Spleen (tissue), 11 donors: Measurements from ENCODE around the gene CUBN. TPM values are rescaled to one million over a fixed set of nuclear protein-coding genes. Genes with fewer than 3 reads are reported as not detected.

Experiments
- DNase-seq: peaks from one replicate; pipeline ENCODE4 v3.0.0-alpha.2; 2020
- H3K27ac ChIP-seq, 8 donors: fragments of 200-600 bp; sonication (generic) in 7 of 8; 1 replicate in 4 of 8; 2 replicates in 4 of 8; pipeline versions ENCODE4 v1.5.0 to v1.8.0; 2016 to 2021; ENCODE audit warnings: inconsistent platforms in 4 of 8, mild to moderate bottlenecking in 4 of 8, moderate library complexity in 1 of 8
- H3K27me3 ChIP-seq, 7 donors: fragments of 200-600 bp; sonication (generic) in 6 of 7; replicated peaks in 1 of 7; 1 replicate in 4 of 7; 2 replicates in 3 of 7; pipeline versions ENCODE4 v1.5.0 to v1.8.0; 2016 to 2021; ENCODE audit warnings: inconsistent platforms in 3 of 7, mild to moderate bottlenecking in 1 of 7
- H3K36me3 ChIP-seq, 6 donors: fragments of 200-600 bp; sonication (generic) in 5 of 6; 1 replicate in 4 of 6; 2 replicates in 2 of 6; pipeline versions ENCODE4 v1.5.0 to v1.8.0; 2016 to 2021; ENCODE audit warnings: inconsistent platforms in 2 of 6
- H3K4me1 ChIP-seq, 6 donors: fragments of 200-600 bp; sonication (generic) in 5 of 6; 1 replicate in 3 of 6; 2 replicates in 3 of 6; pipeline versions ENCODE4 v1.5.0 to v1.8.0; 2016 to 2021; ENCODE audit warnings: inconsistent platforms in 3 of 6
- H3K4me3 ChIP-seq, 8 donors: fragments of 200-600 bp; sonication (generic) in 7 of 8; 1 replicate in 4 of 8; 2 replicates in 4 of 8; pipeline versions ENCODE4 v1.5.0 to v1.8.0; 2016 to 2021; ENCODE audit warnings: inconsistent platforms in 4 of 8, mild to moderate bottlenecking in 4 of 8, moderate library complexity in 2 of 8
- H3K9me3 ChIP-seq, 8 donors: fragments of 200-600 bp; sonication (generic) in 7 of 8; 1 replicate in 4 of 8; 2 replicates in 4 of 8; pipeline versions ENCODE4 v1.5.0 to v1.8.0; 2016 to 2021; ENCODE audit warnings: inconsistent platforms in 4 of 8
- POLR2A ChIP-seq, 3 donors: fragments of 450-650 bp; IDR thresholded peaks; one replicate each; pipeline ENCODE4 v1.5.1; 2017; ENCODE audit warnings: antibody characterized with exemption in 3 of 3, mild to moderate bottlenecking in 1 of 3
- POLR2AphosphoS5 ChIP-seq, 3 donors: sonication (generic); formaldehyde crosslinking; IDR thresholded peaks; one replicate each; pipeline ENCODE4 v1.5.1; 2017; ENCODE audit warnings: antibody characterized with exemption in 3 of 3
- WGBS, 5 donors: extraction: QIAGEN DNeasy Blood & Tissue Kit in 3 of 5; methylation state at CpG; one replicate each; pipeline versions ENCODE4 v1.1.5 to v1.1.7; 2013 to 2018; 5-methylcytosine and 5-hydroxymethylcytosine counted together
- intact Hi-C: fragments of 100-400 bp; cut with DNase I; formaldehyde crosslinking; loops from one replicate; pipeline ENCODE4 v1.15.0; 2023; ENCODE audit warnings: low total_unique reads
- polyA plus RNA-seq, 3 donors: library from polyadenylated mRNA; stranded (reverse); fragments of 200-250 nt; gene quantifications; one replicate each; pipeline ENCODE4 v1.2.1, GENCODE V29; 2013
- total RNA-seq, 7 donors: library from RNA; depleted of rRNA in 3 of 7; stranded (reverse); fragments of >200 nt in 3 of 7; fragmentation: NEBNext Ultra II Directional in 4 of 7; extraction: Animal tissue kit (Norgen Biotek cat#: 25700) in 4 of 7; gene quantifications; one replicate each; pipeline versions ENCODE4 v1.1.0 to v1.2.1, GENCODE V29; 2016 to 2021
- TF ChIP-seq, protein P1 (sequence below), 11 experiments: fragments of 200-600 bp in 7 of 11; fragments of 450-650 bp in 4 of 11; sonication (generic) in 4 of 11; IDR thresholded peaks in 8 of 11; conservative IDR thresholded peaks in 3 of 11; 1 replicate in 7 of 11; 2 replicates in 4 of 11; pipeline versions ENCODE4 v1.4.0 to v1.8.0; 2016 to 2021; ENCODE audit warnings: antibody characterized with exemption in 11 of 11, inconsistent platforms in 4 of 11, mild to moderate bottlenecking in 1 of 11
- donor health status: healthy with polysubstance abuse.
- donor health status: DM: no; HTN: no; CAD: no; lungs with moderate emphysema.
- donor health status: DM: no; HTN: no; CAD: no.
- donor health status: Bipolar disorder and iron deficiency.
- donor health status: healthy.
- donor health status: DM: no; HTN: no; CAD: no.
- donor health status: DM: yes; HTN: yes; CAD: no.

The CUBN gene
- total and polyA plus RNA-seq, 10 donors = 0.24 to 12.1 (median 5.4) TPM

DNA sequence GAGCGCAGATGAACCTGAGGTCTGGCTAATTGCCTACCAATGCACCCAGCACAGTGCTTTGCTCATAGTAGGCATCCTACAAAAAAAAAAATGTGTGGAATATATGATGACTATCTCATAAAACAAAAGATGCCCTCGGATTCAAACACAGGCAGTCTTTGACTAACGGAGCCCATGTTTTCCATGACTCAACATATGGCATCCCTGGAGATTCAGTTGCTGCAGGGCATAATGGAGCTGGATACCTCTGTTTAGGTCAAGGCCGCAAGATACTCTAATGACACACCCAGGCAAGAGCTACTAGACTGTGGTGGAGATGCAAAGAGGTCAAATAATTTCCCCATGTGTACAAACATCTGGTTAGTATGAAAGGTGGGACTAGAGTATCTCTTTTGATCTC lies 16.3 kb downstream of the CUBN start:
- H3K4me1 ChIP-seq = no peaks in the 10 kb centered on the region
- DNase-seq = no peak
- TF ChIP-seq POLR2A (IDR thresholded peaks at IDR 0.05) (no peak), POLR2AphosphoS5 (IDR thresholded peaks at IDR 0.05) (no peak)
- TF ChIP-seq, protein P1, sequence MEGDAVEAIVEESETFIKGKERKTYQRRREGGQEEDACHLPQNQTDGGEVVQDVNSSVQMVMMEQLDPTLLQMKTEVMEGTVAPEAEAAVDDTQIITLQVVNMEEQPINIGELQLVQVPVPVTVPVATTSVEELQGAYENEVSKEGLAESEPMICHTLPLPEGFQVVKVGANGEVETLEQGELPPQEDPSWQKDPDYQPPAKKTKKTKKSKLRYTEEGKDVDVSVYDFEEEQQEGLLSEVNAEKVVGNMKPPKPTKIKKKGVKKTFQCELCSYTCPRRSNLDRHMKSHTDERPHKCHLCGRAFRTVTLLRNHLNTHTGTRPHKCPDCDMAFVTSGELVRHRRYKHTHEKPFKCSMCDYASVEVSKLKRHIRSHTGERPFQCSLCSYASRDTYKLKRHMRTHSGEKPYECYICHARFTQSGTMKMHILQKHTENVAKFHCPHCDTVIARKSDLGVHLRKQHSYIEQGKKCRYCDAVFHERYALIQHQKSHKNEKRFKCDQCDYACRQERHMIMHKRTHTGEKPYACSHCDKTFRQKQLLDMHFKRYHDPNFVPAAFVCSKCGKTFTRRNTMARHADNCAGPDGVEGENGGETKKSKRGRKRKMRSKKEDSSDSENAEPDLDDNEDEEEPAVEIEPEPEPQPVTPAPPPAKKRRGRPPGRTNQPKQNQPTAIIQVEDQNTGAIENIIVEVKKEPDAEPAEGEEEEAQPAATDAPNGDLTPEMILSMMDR (IDR thresholded peaks at IDR 0.05 in 8 of 11, conservative IDR thresholded peaks at IDR 0.05 in 3 of 11) = no peak
- no peak overlapping the region for H3K27ac ChIP-seq
- intact Hi-C loops = no loop called here
- WGBS, 5 donors = 91 to 97% (median 96%) methylated on average over 4 of the region's 4 CpGs
- no peaks in the 10 kb centered on the region for H3K9me3 ChIP-seq
- H3K27me3 ChIP-seq = no peaks in the 10 kb centered on the region
- no peak overlapping the region for H3K4me3 ChIP-seq
- H3K36me3 ChIP-seq = peaks cover 0 to 4% (median 0%) of the 10 kb centered on the region in 6 donors

DNA sequence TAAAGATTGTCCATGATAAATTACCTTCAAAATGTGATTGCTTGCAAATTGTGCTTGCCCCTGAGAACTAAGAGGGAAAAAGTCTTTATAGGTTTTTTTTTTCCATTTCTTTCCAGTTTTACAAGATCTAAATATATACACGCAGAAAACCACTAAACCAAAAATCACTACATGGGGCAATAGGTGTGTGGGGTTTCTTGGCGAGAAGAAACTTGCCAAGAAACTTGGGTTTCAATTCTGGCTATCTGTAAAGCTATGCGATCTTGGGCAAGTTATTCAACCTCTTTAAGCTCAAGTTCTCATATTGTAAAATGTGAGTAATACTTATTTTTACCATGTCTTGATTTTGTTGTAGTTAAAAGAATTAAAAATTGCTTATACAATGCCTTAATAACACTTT lies 17.0 kb downstream of the CUBN start:
- WGBS, 5 donors = 54 to 73% (median 58%) methylated on average over 3 of the region's 3 CpGs
- no peaks in the 10 kb centered on the region for H3K4me1 ChIP-seq

DNA sequence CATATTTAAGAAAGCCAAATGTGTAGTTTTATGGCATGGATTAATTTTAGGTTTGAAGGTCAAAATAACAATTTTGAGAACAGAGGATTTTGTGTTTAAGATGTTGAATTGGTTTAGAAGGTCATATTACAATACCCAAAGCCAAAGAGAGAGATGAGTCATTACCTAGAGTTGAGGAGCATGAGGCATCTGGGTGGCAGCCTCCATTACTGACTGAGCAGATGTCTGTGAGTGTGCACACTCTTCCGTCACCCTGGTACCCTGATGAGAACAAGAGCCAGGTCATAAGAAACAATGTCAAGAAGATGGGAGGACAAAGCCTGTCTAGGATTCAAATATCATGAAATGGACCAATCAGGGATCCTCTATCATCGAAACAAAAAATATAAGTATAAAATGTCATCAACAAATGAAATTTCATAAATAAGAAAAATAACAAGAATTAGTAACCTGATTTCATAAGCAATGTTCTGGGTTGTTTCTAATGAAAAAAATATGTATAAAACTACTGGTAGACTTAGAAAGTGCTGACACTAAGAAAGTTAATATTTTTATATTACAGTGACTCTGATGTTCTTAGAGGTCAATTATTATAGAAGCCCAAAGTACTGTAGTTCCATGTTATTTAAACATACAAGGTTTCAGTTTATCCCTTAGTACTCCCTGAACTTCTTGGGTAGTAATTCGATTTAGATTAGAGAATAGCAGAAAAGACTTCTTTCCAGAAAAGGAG lies 20.0 kb downstream of the CUBN start:
- TF ChIP-seq, protein P1 (IDR thresholded peaks at IDR 0.05 in 8 of 11, conservative IDR thresholded peaks at IDR 0.05 in 3 of 11) = no peak
- TF ChIP-seq POLR2A (IDR thresholded peaks at IDR 0.05) (no peak), POLR2AphosphoS5 (IDR thresholded peaks at IDR 0.05) (no peak)
- no peak overlapping the region for H3K27ac ChIP-seq
- no peaks in the 10 kb centered on the region for H3K4me1 ChIP-seq
- peaks cover 0 to 4% (median 0%) of the 10 kb centered on the region in 6 donors for H3K36me3 ChIP-seq
- DNase-seq = no peak
- H3K27me3 ChIP-seq = no peaks in the 10 kb centered on the region
- intact Hi-C loops = no loop called here
- H3K9me3 ChIP-seq = no peaks in the 10 kb centered on the region
- WGBS, 5 donors = 89 to 97% (median 94%) methylated on average over 3 of the region's 3 CpGs
- no peak overlapping the region for H3K4me3 ChIP-seq

More for the DNA sequence above, 17.0 kb downstream of the CUBN start:
- DNase-seq = no peak
- TF ChIP-seq POLR2A (IDR thresholded peaks at IDR 0.05) (no peak), POLR2AphosphoS5 (IDR thresholded peaks at IDR 0.05) (no peak)
- TF ChIP-seq, protein P1 (IDR thresholded peaks at IDR 0.05 in 8 of 11, conservative IDR thresholded peaks at IDR 0.05 in 3 of 11) = no peak
- Histone ChIP-seq H3K27me3 (no peaks in the 10 kb centered on the region), H3K9me3 (no peaks in the 10 kb centered on the region), H3K36me3 (peaks cover 0 to 4% (median 0%) of the 10 kb centered on the region in 6 donors), H3K4me3 (no peak overlapping the region), H3K27ac (no peak overlapping the region)
- intact Hi-C loops = no loop called here

DNA sequence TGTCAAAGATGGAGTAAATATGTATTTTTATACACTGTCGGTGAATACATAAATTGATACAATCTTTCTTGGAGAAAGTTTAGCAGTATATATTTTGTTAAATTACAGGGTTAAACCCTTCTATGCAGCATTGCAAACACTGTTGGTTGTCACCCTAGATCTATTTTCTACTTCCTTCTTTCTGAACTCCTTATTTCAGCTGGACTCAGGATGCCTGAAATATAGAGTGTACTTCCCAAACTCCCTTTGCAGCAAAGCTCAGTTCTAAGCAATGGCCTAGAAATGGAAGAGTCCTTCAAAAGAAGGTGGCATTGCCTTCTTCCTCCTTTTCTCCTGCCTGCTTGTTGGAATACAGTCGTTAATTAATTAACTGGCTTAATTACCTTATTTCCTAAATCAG lies 20.6 kb downstream of the CUBN start:
- Histone ChIP-seq H3K4me1 (no peaks in the 10 kb centered on the region), H3K36me3 (peaks cover 0 to 4% (median 0%) of the 10 kb centered on the region in 6 donors), H3K9me3 (no peaks in the 10 kb centered on the region), H3K4me3 (no peak overlapping the region), H3K27me3 (no peaks in the 10 kb centered on the region), H3K27ac (no peak overlapping the region)
- WGBS, 5 donors = 80 to 90% (median 87%) methylated on average over 2 of the region's 2 CpGs
- TF ChIP-seq, protein P1 (IDR thresholded peaks at IDR 0.05 in 8 of 11, conservative IDR thresholded peaks at IDR 0.05 in 3 of 11) = no peak
- no peak for TF ChIP-seq POLR2A (IDR thresholded peaks at IDR 0.05)
- TF ChIP-seq POLR2AphosphoS5 (IDR thresholded peaks at IDR 0.05) = no peak
- DNase-seq = no peak
- intact Hi-C loops = no loop called here
